ENCODE measurements around the gene ITGB4. TPM values are rescaled to one million over a fixed set of nuclear protein-coding genes. Genes with fewer than 3 reads are reported as not detected.
A peak's percentile ranks its signal among the peaks of the same experiment; 100 is the strongest.

The ITGB4 gene
- total RNA-seq, 4 donors from 2014 or later: 211 to 335 (median 233) TPM

DNA sequence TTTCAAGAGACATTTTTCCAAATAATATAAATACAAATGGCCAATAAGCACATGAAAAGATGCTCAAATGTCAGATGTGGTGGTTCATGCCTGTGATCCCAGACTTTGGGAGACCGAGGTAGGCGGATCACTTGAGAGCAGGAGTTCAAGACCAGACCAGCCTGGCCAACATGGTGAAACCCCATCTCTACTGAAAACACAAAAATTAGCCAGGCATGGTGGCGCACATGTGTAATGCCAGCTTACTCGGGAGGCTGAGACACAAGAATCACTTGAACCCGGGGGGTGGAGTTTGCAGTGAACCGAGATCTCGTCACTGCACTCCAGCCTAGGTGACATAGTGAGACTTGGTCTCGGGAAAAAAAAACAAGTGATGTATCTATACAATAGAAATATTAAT lies 46.6 kb downstream of the ITGB4 start:
- H3K4me3 ChIP-seq: no peak overlapping the region
- H3K4me1 ChIP-seq: peaks cover 0 to 40% (median 16%) of the 10 kb centered on the region in 4 donors
- H3K9me3 ChIP-seq: no peaks in the 10 kb centered on the region
- 91 to 92% methylated on average over 8 of the region's 8 CpGs for WGBS, 2 donors
- H3K27ac ChIP-seq: no peak overlapping the region
- peaks cover 0 to 2% (median 0%) of the 10 kb centered on the region in 3 donors for H3K36me3 ChIP-seq
- DNase-seq (ENCODE audit: low spot score in 2 of 2): no peak
- TF ChIP-seq POLR2A (IDR thresholded peaks at IDR 0.05) (no peak), EP300 (IDR thresholded peaks at IDR 0.05) (no peak)
- TF ChIP-seq, protein P1, sequence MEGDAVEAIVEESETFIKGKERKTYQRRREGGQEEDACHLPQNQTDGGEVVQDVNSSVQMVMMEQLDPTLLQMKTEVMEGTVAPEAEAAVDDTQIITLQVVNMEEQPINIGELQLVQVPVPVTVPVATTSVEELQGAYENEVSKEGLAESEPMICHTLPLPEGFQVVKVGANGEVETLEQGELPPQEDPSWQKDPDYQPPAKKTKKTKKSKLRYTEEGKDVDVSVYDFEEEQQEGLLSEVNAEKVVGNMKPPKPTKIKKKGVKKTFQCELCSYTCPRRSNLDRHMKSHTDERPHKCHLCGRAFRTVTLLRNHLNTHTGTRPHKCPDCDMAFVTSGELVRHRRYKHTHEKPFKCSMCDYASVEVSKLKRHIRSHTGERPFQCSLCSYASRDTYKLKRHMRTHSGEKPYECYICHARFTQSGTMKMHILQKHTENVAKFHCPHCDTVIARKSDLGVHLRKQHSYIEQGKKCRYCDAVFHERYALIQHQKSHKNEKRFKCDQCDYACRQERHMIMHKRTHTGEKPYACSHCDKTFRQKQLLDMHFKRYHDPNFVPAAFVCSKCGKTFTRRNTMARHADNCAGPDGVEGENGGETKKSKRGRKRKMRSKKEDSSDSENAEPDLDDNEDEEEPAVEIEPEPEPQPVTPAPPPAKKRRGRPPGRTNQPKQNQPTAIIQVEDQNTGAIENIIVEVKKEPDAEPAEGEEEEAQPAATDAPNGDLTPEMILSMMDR (IDR thresholded peaks at IDR 0.05): no peak
- no peaks in the 10 kb centered on the region for H3K27me3 ChIP-seq

DNA sequence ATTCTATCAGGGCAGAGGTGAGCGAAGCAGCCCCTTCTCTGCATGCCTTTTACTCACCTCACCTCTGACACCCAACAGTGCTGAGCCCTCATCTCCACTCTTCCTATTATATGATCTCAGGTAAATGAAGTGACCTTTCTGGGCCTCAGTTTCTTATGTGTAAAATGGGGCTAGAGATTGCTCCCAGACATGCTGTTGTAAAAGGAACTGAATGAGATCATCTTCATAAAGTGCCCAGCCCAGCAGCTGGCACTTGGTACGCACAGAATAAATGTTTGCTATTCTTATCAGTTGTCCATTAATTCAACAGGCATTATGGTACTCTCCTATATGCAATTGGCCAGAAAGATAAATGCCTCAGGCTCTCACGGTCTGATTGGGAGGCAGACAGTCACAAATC lies 48.3 kb downstream of the ITGB4 start:
- Histone ChIP-seq H3K27me3 (no peaks in the 10 kb centered on the region), H3K4me1 (peaks cover 0 to 34% (median under 1%) of the 10 kb centered on the region in 4 donors), H3K27ac (no peak overlapping the region), H3K36me3 (peaks cover 0 to 10% (median 0%) of the 10 kb centered on the region in 3 donors), H3K9me3 (no peaks in the 10 kb centered on the region), H3K4me3 (no peak overlapping the region)
- WGBS, 2 donors: 72 to 86% methylated on average over 3 of the region's 3 CpGs
- peak in 1 of 2 donors; percentile 4 for DNase-seq (ENCODE audit: low spot score in 2 of 2)
- TF ChIP-seq POLR2A (IDR thresholded peaks at IDR 0.05) (no peak), EP300 (IDR thresholded peaks at IDR 0.05) (no peak)
- TF ChIP-seq, protein P1 (IDR thresholded peaks at IDR 0.05): no peak

DNA sequence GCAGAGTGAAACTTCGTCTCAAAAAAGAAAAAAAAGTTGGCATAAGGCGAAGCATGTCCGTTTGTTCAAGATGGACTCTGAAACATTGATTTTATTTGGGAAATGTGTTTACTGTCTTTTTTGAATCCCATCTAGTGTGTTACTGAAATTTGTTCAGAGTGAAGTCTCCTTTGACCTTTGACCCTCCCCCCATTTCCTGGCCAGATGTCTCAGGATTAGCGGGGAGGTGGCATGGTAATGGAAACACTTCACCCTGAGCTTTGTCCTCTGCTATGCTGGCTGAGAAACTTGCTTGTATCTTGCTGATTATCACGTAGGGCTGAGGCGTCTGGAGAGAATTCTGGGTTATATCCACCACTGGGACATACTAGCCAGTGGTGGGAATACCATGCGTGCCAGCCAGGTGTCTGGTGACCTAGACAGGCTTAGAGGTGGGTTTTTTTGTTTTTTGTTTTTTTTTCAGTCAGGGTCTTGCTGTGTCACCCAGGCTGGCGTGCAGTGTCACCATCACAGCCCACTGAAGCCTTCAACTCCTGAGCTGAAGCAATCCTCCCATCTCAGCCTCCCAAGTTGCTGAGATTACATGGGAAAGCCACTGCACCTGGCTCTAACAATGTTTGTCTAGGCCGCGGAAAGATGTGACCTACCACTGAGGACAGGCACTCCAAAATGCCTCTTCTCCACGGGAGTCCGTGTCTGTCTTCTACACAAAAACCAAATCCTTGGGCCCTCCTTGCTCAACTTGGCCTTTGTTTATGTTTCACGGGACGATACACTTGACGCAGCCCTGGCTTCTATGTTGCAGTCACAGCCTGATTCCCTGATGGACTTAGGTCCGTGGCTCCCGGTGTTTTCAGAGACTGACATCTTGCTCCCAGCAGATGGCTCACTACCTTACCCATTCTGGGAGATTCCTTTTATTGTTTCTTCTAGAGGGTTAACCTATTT lies 50.3 kb downstream of the ITGB4 start:
- Histone ChIP-seq H3K4me1 (peaks cover 0 to 48% (median 13%) of the 10 kb centered on the region in 4 donors), H3K36me3 (peaks cover 0 to 29% (median 0%) of the 10 kb centered on the region in 3 donors), H3K27ac (peak overlapping the region in 3 of 4 donors; percentile 46 to 97 (median 55)), H3K27me3 (no peaks in the 10 kb centered on the region), H3K4me3 (no peak overlapping the region), H3K9me3 (no peaks in the 10 kb centered on the region)
- DNase-seq (ENCODE audit: low spot score in 2 of 2): no peak
- WGBS, 2 donors: 70 to 73% methylated on average over 17 of the region's 17 CpGs
- no peak for TF ChIP-seq EP300 (IDR thresholded peaks at IDR 0.05)
- TF ChIP-seq, protein P1 (IDR thresholded peaks at IDR 0.05): no peak
- TF ChIP-seq POLR2A (IDR thresholded peaks at IDR 0.05): no peak

DNA sequence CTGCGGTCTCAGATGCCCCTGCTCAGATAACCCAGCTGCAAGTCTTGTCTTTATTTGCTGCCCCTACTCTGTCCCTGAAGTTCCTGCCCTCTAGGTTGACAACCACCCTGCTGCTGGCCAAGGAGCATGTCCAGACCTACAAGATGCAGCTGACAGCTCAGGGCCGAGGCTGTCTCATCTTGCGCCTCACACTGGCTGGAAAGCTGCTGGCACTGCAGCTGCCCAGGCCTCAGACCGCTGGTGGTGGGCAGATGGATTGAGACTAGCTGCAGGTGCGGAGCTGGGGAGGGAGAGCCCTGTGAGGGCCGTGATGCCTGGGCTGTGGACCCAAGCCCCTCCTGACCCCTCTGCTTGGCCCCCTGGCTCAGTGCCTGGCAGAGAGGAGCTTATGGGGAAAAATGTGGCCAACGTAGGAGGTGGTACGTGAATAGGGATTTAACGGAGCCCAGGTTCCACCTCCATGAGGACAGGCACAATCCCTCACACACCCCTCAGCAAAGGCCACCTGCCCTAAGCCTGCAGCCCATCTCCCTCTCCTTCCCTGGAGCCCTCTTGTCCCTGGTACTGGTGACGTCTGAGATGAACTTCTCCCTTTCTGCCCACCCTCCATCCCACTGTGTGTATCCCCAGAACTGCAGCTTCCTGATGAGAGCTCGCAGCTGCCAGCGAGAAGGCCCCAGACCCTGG lies 52.0 kb downstream of the ITGB4 start:
- TF ChIP-seq EP300 (IDR thresholded peaks at IDR 0.05): no peak
- TF ChIP-seq POLR2A (IDR thresholded peaks at IDR 0.05): no peak
- TF ChIP-seq, protein P1 (IDR thresholded peaks at IDR 0.05): no peak
- Histone ChIP-seq H3K4me1 (peaks cover 0 to 60% (median 17%) of the 10 kb centered on the region in 4 donors), H3K27ac (peak overlapping the region in 2 of 4 donors; percentile 80 to 97), H3K27me3 (no peaks in the 10 kb centered on the region), H3K4me3 (no peak overlapping the region), H3K9me3 (no peaks in the 10 kb centered on the region), H3K36me3 (peaks cover 1 to 45% (median 3%) of the 10 kb centered on the region in 3 donors)
- DNase-seq (ENCODE audit: low spot score in 2 of 2): no peak
- WGBS, 2 donors: 75 to 81% methylated on average over 11 to 12 of the region's 12 CpGs

All from tibial nerve (tissue), 4 donors.